ENCODE data around the gene FAM20C.

DNA sequence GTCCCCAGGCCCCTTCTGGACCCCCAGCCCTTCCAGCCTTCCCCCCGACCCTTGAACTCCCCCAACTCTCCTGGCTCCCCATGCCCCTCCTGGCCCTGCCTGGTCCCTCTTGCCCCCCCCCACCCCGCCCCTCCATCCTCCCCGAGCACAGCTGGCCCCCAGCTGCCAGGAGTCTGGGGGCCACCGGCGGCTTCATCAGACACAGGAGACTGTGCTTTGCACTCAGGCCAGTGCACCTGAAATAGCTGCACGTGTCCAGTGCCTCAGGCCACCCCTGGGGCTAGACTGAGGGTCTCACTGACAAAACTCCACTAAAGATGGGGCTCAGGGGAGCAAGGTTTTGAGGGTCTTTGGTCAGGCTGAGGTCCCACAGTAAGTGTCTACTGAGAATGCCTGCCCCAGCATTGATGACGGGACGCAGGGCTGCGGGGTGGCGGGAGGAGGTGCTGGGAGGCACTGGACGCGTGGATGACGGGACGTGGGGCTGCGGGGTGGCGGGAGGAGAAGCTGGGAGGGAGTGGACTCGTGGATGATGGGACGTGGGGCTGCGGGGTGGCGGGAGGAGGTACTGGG lies 104.1 kb downstream of the FAM20C start:
- TF ChIP-seq, protein P1, sequence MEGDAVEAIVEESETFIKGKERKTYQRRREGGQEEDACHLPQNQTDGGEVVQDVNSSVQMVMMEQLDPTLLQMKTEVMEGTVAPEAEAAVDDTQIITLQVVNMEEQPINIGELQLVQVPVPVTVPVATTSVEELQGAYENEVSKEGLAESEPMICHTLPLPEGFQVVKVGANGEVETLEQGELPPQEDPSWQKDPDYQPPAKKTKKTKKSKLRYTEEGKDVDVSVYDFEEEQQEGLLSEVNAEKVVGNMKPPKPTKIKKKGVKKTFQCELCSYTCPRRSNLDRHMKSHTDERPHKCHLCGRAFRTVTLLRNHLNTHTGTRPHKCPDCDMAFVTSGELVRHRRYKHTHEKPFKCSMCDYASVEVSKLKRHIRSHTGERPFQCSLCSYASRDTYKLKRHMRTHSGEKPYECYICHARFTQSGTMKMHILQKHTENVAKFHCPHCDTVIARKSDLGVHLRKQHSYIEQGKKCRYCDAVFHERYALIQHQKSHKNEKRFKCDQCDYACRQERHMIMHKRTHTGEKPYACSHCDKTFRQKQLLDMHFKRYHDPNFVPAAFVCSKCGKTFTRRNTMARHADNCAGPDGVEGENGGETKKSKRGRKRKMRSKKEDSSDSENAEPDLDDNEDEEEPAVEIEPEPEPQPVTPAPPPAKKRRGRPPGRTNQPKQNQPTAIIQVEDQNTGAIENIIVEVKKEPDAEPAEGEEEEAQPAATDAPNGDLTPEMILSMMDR (IDR thresholded peaks at IDR 0.05): no peak
- TF ChIP-seq POLR2A (IDR thresholded peaks at IDR 0.05) (no peak), POLR2AphosphoS5 (IDR thresholded peaks at IDR 0.05; ENCODE audit: insufficient read depth in 1 of 2, low read depth in 1 of 2) (no peak)
